Stimulated activated CD8-positive, alpha-beta memory T cell treated with anti-CD3 and anti-CD28 coated beads, Interleukin-12 subunit alpha, Interleukin-12 subunit beta, amount 100 ng/mL, for 24 hours (primary cell): Measurements from ENCODE around the gene VAPA.

Experiments
- DNase-seq: peaks from one replicate; pipeline ENCODE4 v3.0.0-alpha.2; 2020; ENCODE audit errors: extremely low read depth

Gene VAPA

DNA sequence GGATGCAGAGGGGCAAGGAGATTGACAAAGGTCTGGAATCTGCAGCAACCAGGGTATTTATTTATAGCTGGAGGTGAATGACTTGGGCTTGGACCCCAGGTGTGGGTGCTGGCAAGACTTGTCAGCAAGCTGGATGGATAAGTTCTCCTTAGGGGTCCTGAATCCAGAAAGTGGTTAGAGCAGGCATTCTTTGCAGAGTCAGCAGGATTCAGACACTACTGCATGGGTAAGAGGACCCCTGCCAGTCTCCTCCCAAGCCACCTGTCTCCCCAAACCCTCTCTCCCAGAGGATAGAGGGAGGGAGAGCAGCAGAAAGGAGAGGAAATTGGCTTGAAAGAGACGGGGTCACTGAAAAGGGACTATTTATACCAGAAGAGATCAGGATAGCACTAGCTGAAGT is 89.5 kb downstream of the VAPA start:
- no peak for DNase-seq

DNA sequence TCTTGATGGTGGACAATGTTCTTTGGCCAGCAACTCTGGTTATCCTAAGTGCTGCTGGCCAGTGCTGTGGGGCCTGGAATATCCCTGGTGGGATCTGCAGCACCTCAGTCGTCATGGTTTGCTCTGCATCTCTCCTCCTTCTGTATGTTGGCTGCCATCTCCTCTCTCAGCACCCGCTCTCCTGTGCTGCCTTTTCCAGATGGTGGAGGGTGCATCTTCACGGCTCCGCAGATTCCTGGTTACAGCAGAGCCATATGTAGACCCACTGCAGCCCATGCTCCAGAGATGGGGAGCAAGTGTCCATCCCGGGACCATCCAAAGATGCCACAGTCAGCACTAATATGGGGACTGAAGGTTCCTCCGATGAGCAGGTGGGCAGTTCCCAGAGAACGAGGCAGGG is 90.0 kb downstream of the VAPA start:
- no peak for DNase-seq

DNA sequence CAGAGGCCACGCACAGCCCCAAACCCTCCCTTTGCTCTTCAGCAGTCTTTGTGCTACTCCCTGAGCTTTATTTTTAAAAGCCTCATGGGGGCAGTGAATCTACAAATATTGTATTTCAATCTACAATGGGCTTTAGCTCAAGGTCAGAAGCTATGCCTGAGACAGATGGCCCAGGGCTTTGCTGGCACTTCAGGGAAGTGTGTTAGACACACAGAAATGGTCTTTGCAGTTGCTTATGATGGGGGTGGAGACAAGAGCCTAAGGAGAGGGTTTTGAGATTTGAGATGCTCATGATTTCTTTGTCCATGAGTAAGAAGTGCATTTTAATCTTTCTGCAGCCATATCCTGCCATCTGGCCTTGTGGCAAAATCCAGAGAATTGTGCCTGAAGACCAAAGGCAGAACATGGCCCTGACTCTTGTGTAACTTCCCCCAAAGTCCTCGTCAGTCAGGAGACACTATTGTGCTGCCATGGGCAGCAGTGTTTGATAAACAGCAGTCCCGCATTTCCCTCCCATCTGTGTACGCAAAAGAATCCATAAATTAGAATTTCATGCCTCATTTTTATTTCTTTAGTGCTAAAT is 92.6 kb downstream of the VAPA start:
- no peak for DNase-seq

DNA sequence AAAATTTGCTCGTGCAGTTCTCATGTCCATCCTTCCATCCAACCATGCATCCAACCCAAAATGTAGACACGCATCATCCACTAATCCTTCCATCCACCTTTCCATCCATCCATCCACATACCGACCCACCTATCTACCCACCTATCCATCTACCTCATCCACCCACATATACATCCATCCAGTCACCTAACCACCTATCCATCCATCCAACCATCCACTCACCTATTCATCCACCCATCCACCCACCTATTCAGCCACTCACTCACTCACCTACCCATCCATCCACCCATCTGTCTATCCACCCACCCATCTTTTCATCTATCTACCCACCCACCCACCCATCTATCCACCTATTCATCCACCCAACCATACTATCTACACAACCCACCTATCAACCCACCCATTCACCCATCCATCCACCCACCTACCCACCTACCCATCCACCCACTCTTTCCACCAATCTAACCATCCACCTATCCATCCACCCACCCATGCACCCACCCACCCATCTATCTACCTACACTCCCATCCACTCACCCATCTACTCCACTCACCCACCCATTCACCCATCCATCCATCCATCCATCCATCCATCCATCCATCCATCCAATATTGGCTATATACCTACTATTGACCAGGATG is 94.3 kb downstream of the VAPA start:
- DNase-seq: no peak
